Fibroblast of skin of left biceps (primary cell): Measurements from ENCODE around the gene EEF2KMT.

Source experiments
- DNase-seq, 2 experiments: peaks; one replicate each; pipeline ENCODE4 v3.0.0-alpha.2; 2013; ENCODE audit warnings: low read depth in 2 of 2

The EEF2KMT gene

GRCh38 chr16:5041600-5042133 is 55.9 kb downstream of the EEF2KMT start:
- DNase-seq = peak in 1 of 2 experiments; percentile 18

- DNase-seq = no peak
These were observed 57.1 kb downstream of the EEF2KMT start for GRCh38 chr16:5040451-5040850.

- DNase-seq = no peak
These were observed 61.1 kb downstream of the EEF2KMT start for GRCh38 chr16:5036228-5037156.

- DNase-seq = no peak
These were observed 61.7 kb downstream of the EEF2KMT start for GRCh38 chr16:5035909-5036227.
